Measurements from ENCODE around the gene RNF227. TPM values are rescaled to one million over a fixed set of nuclear protein-coding genes. Genes with fewer than 3 reads are reported as not detected.

The RNF227 gene
- total RNA-seq, 2 experiments from 2014 or later, result 3.8 to 4.7 TPM

DNA sequence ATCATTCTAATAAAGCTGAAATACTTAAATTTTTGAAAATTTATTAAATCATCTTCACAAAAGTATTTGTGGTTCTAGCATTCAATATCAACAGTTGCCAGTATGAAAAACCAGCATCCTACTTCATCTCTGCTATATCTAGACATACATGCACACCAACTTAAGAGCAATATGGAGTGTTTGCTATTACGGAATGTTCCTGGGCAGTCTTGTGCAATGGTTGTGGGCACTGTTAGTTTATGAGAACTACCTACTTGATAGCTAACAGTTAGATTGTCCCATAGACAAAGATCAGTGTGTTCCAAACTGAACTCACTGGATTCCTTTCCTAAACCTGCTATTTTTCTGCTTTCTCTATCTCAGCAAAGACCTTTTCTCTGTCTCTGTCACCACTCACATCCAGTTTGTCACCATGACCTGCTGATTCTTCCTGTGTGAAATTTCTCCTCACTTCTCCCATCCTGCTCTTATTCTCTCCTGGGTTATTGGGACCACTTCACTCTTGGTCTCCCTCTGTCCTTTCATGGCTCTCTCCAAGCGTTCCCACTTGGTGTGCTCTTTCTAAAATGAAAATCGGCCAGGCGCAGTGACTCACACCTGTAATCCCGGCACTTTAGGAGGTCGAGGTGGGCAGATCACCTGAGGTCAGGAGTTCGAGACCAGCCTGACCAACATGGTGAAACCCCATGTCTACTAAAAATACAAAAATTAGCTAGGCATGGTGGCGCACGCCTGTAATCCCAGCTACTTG is 43.6 kb upstream of the RNF227 start:
- Histone ChIP-seq H4K20me1 (ENCODE audit: insufficient read depth, low read length) (no peaks in the 10 kb centered on the region), H3K4me3 (ENCODE audit: low read depth, low read length, poor library complexity, severe bottlenecking) (no peak overlapping the region), H3K4me2 (ENCODE audit: low read length) (no peak overlapping the region), H3K4me1 (ENCODE audit: insufficient read depth, low read length, poor library complexity, severe bottlenecking) (no peaks in the 10 kb centered on the region), H3K79me2 (ENCODE audit: insufficient read depth, low read depth, low read length) (no peaks in the 10 kb centered on the region), H3K36me3 (ENCODE audit: insufficient read depth, low read length) (no peaks in the 10 kb centered on the region), H2AFZ (ENCODE audit: low read length) (no peak overlapping the region), H3K9me2 (ENCODE audit: insufficient read depth, low read length) (no peaks in the 10 kb centered on the region), H3K27ac (ENCODE audit: low read depth, low read length, poor library complexity, severe bottlenecking) (no peak overlapping the region), H3K9me3 (ENCODE audit: low read length) (no peaks in the 10 kb centered on the region)
- ChIA-PET POLR2A (no interaction called here), CTCF (ENCODE audit: unreplicated experiment) (no interaction called here)
- no peak for DNase-seq (ENCODE audit: low spot score)
- no TSS peak for BruUV-seq (replicated peaks)
- TF ChIP-seq EZH2phosphoT487 (IDR thresholded peaks at IDR 0.05; ENCODE audit: borderline replicate concordance, low read depth, low read length), result no peak
- TF ChIP-seq, protein P1, sequence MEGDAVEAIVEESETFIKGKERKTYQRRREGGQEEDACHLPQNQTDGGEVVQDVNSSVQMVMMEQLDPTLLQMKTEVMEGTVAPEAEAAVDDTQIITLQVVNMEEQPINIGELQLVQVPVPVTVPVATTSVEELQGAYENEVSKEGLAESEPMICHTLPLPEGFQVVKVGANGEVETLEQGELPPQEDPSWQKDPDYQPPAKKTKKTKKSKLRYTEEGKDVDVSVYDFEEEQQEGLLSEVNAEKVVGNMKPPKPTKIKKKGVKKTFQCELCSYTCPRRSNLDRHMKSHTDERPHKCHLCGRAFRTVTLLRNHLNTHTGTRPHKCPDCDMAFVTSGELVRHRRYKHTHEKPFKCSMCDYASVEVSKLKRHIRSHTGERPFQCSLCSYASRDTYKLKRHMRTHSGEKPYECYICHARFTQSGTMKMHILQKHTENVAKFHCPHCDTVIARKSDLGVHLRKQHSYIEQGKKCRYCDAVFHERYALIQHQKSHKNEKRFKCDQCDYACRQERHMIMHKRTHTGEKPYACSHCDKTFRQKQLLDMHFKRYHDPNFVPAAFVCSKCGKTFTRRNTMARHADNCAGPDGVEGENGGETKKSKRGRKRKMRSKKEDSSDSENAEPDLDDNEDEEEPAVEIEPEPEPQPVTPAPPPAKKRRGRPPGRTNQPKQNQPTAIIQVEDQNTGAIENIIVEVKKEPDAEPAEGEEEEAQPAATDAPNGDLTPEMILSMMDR (conservative IDR thresholded peaks at IDR 0.05; ENCODE audit: low read length), result no peak
- intact Hi-C loops (cut with micrococcal nuclease; ENCODE audit: unreplicated experiment), result no loop called here

DNA sequence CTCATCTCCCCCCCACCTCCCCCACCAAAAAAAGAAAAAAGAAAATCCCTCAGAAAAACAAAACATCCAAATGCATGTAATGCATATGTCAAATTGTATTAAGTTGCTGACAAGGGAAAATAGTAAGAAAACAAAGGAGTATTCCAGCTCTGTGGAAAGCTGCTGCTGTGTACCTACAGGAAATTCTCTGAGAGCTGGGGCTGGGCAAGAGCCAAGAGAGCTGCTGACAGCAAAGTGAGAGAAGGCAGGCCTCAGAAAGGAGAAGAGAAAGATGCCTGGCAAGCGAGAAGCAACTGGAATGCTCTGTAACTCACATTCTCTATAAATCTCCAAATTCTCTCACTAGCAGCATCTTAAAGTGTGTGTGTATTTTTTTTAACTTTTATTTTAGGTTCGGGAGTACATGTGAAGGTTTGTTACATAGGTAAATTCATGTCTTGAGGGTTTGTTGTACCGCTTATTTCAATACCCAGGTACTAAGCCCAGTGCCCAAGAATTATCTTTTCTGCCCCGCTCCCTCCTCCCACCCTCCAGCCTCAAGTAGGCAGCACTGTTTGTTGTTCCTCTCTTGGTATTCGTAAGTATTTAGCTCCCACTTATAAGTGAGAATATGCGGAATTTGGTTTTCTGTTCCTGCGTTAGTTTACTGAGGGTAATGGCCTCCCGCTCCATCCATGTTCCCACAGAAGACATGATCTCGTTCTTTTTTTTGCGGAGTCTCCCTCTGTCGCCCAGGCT is 40.3 kb upstream of the RNF227 start:
- no peak overlapping the region for H3K4me3 ChIP-seq (ENCODE audit: low read depth, low read length, poor library complexity, severe bottlenecking)
- intact Hi-C loops (cut with micrococcal nuclease; ENCODE audit: unreplicated experiment), result no loop called here
- H4K20me1 ChIP-seq (ENCODE audit: insufficient read depth, low read length), result no peaks in the 10 kb centered on the region
- H2AFZ ChIP-seq (ENCODE audit: low read length), result no peak overlapping the region
- H3K9me2 ChIP-seq (ENCODE audit: insufficient read depth, low read length), result no peaks in the 10 kb centered on the region
- TF ChIP-seq, protein P1 (conservative IDR thresholded peaks at IDR 0.05; ENCODE audit: low read length), result no peak
- TF ChIP-seq EZH2phosphoT487 (IDR thresholded peaks at IDR 0.05; ENCODE audit: borderline replicate concordance, low read depth, low read length), result no peak
- POLR2A ChIA-PET, result interaction anchor here (0.6 to 0.8 kb wide), 5 partner anchors 23 to 226 kb away, joined by 3 to 6 read pairs (median 3); no protein-coding TSS in a partner anchor
- CTCF ChIA-PET (ENCODE audit: unreplicated experiment), result no interaction called here
- H3K4me1 ChIP-seq (ENCODE audit: insufficient read depth, low read length, poor library complexity, severe bottlenecking), result no peaks in the 10 kb centered on the region
- BruUV-seq (replicated peaks), result no TSS peak
- H3K4me2 ChIP-seq (ENCODE audit: low read length), result no peak overlapping the region
- H3K36me3 ChIP-seq (ENCODE audit: insufficient read depth, low read length), result no peaks in the 10 kb centered on the region
- DNase-seq (ENCODE audit: low spot score), result no peak
- H3K27ac ChIP-seq (ENCODE audit: low read depth, low read length, poor library complexity, severe bottlenecking), result no peak overlapping the region
- H3K79me2 ChIP-seq (ENCODE audit: insufficient read depth, low read depth, low read length), result no peaks in the 10 kb centered on the region
- no peaks in the 10 kb centered on the region for H3K9me3 ChIP-seq (ENCODE audit: low read length)

All from OCI-LY7 (cell line).